MM.1S (cell line): ENCODE results near the gene COQ7.
A peak's percentile ranks its signal among the peaks of the same experiment; 100 is the strongest.

Experiments
- DNase-seq: peaks from one replicate; pipeline ENCODE4 v3.0.0-alpha.2; 2015
- H2AFZ ChIP-seq: fragments of 300-600 bp; sonication (generic); 2 replicates; pipeline ENCODE4 v1.6.0; 2016; ENCODE audit warnings: antibody characterized with exemption, low read length
- H3F3A ChIP-seq: fragments of 300-600 bp; sonication (generic); 2 replicates; pipeline ENCODE4 v1.6.1; 2016; ENCODE audit warnings: mild to moderate bottlenecking, antibody characterized with exemption, low read length, moderate library complexity, mixed read lengths; ENCODE audit not compliant: insufficient read depth
- H3K27ac ChIP-seq: fragments of 300-600 bp; sonication (generic); 2 replicates; pipeline ENCODE4 v1.5.1; 2016; ENCODE audit warnings: mild to moderate bottlenecking, low read length
- H3K27me3 ChIP-seq: fragments of 300-600 bp; sonication (generic); replicated peaks from 2 replicates; pipeline ENCODE4 v1.6.0; 2016; ENCODE audit warnings: low read length; ENCODE audit not compliant: insufficient read depth
- H3K36me3 ChIP-seq: fragments of 300-600 bp; sonication (generic); replicated peaks from 2 replicates; pipeline ENCODE4 v1.6.1; 2016; ENCODE audit warnings: mild to moderate bottlenecking, low read length, mixed read lengths; ENCODE audit not compliant: insufficient read depth
- H3K4me1 ChIP-seq: fragments of 300-600 bp; sonication (generic); 2 replicates; pipeline ENCODE4 v1.6.1; 2016; ENCODE audit warnings: low read length, mixed read lengths
- H3K4me2 ChIP-seq: fragments of 300-600 bp; sonication (generic); 2 replicates; pipeline ENCODE4 v1.6.0; 2016; ENCODE audit warnings: low read depth, low read length
- H3K4me3 ChIP-seq: fragments of 300-600 bp; sonication (generic); 2 replicates; pipeline ENCODE4 v1.5.1; 2016; ENCODE audit warnings: low read length, mixed read lengths
- H3K79me2 ChIP-seq: fragments of 300-600 bp; sonication (generic); 2 replicates; pipeline ENCODE4 v1.6.1; 2016; ENCODE audit warnings: mixed run types, low read length, mixed read lengths
- H3K9ac ChIP-seq: fragments of 300-600 bp; sonication (generic); 2 replicates; pipeline ENCODE4 v1.6.1; 2016; ENCODE audit warnings: low read length, mixed read lengths
- H3K9me2 ChIP-seq: fragments of 300-600 bp; sonication (generic); replicated peaks from 2 replicates; pipeline ENCODE4 v1.6.1; 2016; ENCODE audit warnings: mild to moderate bottlenecking, low read length, mixed read lengths; ENCODE audit not compliant: insufficient read depth
- H3K9me3 ChIP-seq: fragments of 300-600 bp; sonication (generic); replicated peaks from 2 replicates; pipeline ENCODE4 v1.6.1; 2016; ENCODE audit warnings: mild to moderate bottlenecking, low read length, mixed read lengths; ENCODE audit not compliant: insufficient read depth
- H4K20me1 ChIP-seq: fragments of 300-600 bp; sonication (generic); 2 replicates; pipeline ENCODE4 v1.6.1; 2016; ENCODE audit warnings: mild to moderate bottlenecking, low read length, moderate library complexity, mixed read lengths; ENCODE audit not compliant: insufficient read depth
- CTCF ChIP-seq: fragments of 300-600 bp; sonication (generic); IDR thresholded peaks from 2 replicates; pipeline ENCODE4 v1.5.1; 2016; ENCODE audit warnings: antibody characterized with exemption, low read length, mixed read lengths
- EZH2 ChIP-seq: fragments of 300-600 bp; sonication (generic); optimal IDR thresholded peaks from 2 replicates; pipeline ENCODE3; 2017; ENCODE audit warnings: low read depth, mild to moderate bottlenecking, antibody characterized with exemption, low read length, mixed read lengths
- EZH2phosphoT487 ChIP-seq: fragments of 300-600 bp; sonication (generic); IDR thresholded peaks from 2 replicates; pipeline ENCODE4 v1.6.1; 2018; ENCODE audit warnings: antibody characterized with exemption, low read length

COQ7 gene

DNA sequence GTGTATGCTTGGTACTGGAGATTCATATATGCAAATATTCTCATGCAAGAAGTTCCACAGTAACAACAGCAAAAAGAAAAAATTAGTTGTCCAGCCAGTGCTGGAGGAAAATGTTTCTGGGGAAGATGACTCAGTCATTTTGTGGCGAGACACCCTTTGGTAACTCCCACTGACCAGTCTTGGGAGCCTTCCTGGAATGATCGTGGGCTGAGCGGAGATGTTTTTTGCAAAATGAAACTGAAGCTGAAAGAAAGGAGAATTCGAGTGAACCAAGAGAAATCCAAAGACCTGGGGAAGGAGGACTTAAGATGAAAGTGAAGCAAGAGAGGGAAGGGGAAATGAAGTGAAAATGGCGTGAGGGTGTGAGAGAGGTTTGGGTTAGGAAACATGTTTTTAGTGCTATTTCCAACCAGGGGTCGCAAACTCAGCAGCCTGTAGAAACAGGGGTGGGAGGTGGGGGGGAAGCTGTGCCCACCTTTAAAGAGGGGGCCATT is 51.6 kb downstream of the COQ7 start:
- Histone ChIP-seq H3K4me1 (no peaks in the 10 kb centered on the region), H3K27ac (no peak overlapping the region), H4K20me1 (no peaks in the 10 kb centered on the region), H3F3A (no peaks in the 10 kb centered on the region), H3K9ac (peak overlapping the region; percentile 8; the same call in 1 of the 2 replicates), H3K9me3 (no peaks in the 10 kb centered on the region), H3K27me3 (no peaks in the 10 kb centered on the region), H2AFZ (peak overlapping the region; percentile 78), H3K4me3 (peak overlapping the region; percentile 40), H3K36me3 (no peaks in the 10 kb centered on the region), H3K4me2 (peak overlapping the region; percentile 46), H3K79me2 (no peaks in the 10 kb centered on the region), H3K9me2 (no peaks in the 10 kb centered on the region)
- no peak for DNase-seq
- TF ChIP-seq CTCF (no peak), EZH2 (no peak), EZH2phosphoT487 (no peak)

DNA sequence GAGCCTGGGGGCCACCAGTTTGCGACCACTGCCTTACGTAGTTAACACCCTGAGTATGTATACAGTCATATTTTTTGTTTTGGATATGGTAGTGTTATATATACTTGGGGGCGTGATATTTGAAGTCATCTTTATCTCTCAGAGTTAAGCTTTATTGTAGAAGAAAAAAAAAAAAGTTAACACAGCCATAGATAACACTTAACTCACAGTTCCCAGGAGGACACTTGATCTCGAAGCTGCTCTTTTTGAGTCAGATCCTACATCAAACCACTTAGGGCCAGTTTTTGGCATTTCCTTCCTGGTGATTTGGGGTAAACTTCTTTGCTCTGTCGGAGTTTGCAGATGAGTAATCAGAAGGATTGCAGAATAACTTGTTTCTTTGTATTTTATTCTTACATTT is 52.1 kb downstream of the COQ7 start:
- H3K9me2 ChIP-seq, result no peaks in the 10 kb centered on the region
- H3K9ac ChIP-seq, result peak overlapping the region; percentile 8; the same call in 1 of the 2 replicates
- no peaks in the 10 kb centered on the region for H4K20me1 ChIP-seq
- TF ChIP-seq EZH2phosphoT487, result no peak
- H3K79me2 ChIP-seq, result no peaks in the 10 kb centered on the region
- H3K9me3 ChIP-seq, result no peaks in the 10 kb centered on the region
- H3K27ac ChIP-seq, result no peak overlapping the region
- no peaks in the 10 kb centered on the region for H3K36me3 ChIP-seq
- peak overlapping the region; percentile 46; the same call in 1 of the 2 replicates for H3K4me2 ChIP-seq
- no peaks in the 10 kb centered on the region for H3F3A ChIP-seq
- H3K4me1 ChIP-seq, result no peaks in the 10 kb centered on the region
- H2AFZ ChIP-seq, result peak overlapping the region; percentile 78; the same call in 1 of the 2 replicates
- H3K4me3 ChIP-seq, result no peak overlapping the region
- no peak for DNase-seq
- no peaks in the 10 kb centered on the region for H3K27me3 ChIP-seq

DNA sequence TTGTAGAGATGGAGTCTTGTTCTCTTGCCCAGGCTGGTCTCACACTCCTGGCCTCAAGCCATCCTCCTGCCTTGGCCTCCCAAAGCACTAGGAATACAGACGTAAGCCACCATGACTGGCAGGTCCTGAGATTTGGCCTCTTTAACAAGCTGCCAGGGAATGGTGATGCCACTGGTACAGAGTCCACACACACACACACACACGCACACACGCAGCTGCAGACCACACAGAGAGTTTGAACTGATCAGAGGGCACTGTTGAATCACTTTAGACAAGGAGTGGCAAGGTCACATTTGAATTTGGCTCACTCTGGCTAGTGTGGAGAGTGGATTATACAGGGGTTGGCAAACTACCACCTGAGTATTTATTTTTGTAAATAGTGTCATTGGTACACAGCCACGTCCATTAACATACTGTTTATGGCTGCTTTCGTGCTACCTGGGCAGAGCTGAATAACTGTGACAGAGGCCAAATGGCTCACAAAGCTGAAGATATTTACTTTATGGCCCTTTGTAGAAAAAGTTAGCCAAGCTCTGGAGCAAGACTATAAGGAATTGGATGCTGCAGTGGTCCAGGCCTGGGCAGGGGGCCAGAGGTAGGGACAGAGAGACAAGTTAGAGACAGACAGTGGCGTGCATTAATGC is 56.2 kb downstream of the COQ7 start:
- H3K9ac ChIP-seq, result no peak overlapping the region
- TF ChIP-seq EZH2phosphoT487, result no peak
- TF ChIP-seq CTCF, result no peak
- TF ChIP-seq EZH2, result no peak
- H3K27ac ChIP-seq, result no peak overlapping the region
- H3K9me3 ChIP-seq, result no peaks in the 10 kb centered on the region
- H3K27me3 ChIP-seq, result no peaks in the 10 kb centered on the region
- no peaks in the 10 kb centered on the region for H4K20me1 ChIP-seq
- H3K9me2 ChIP-seq, result no peaks in the 10 kb centered on the region
- H2AFZ ChIP-seq, result no peak overlapping the region
- no peak for DNase-seq
- H3K79me2 ChIP-seq, result no peaks in the 10 kb centered on the region
- no peaks in the 10 kb centered on the region for H3F3A ChIP-seq
- H3K36me3 ChIP-seq, result no peaks in the 10 kb centered on the region
- no peak overlapping the region for H3K4me3 ChIP-seq
- H3K4me2 ChIP-seq, result no peak overlapping the region
- no peaks in the 10 kb centered on the region for H3K4me1 ChIP-seq

DNA sequence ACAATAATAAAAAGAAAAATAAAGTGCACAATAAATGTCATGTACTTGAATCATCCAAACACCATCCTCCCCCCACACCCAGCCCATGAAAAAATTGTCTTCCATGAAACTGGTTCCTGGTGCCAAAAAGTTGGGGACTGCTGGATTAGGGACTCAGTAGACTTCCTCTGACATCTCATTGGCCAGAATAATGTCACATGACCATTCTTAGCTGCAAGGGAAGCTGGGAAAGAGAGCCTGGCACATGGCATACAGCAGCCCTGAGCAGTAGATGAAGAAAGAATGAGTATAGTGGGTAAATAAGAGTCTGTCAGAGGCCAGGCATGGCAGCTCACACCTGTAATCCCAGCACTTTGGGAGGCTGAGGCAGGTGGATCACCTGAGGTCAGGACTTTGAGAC is 58.9 kb downstream of the COQ7 start:
- Histone ChIP-seq H4K20me1 (no peaks in the 10 kb centered on the region), H3K27me3 (no peaks in the 10 kb centered on the region), H2AFZ (no peak overlapping the region), H3F3A (no peaks in the 10 kb centered on the region), H3K9ac (no peak overlapping the region), H3K9me3 (no peaks in the 10 kb centered on the region), H3K27ac (no peak overlapping the region), H3K79me2 (no peaks in the 10 kb centered on the region), H3K4me3 (no peak overlapping the region), H3K9me2 (no peaks in the 10 kb centered on the region), H3K4me2 (no peak overlapping the region), H3K4me1 (no peaks in the 10 kb centered on the region), H3K36me3 (no peaks in the 10 kb centered on the region)
- TF ChIP-seq CTCF (no peak), EZH2 (no peak), EZH2phosphoT487 (no peak)
- no peak for DNase-seq
